ENCODE data around the gene HCN3.

HCN3 gene

DNA sequence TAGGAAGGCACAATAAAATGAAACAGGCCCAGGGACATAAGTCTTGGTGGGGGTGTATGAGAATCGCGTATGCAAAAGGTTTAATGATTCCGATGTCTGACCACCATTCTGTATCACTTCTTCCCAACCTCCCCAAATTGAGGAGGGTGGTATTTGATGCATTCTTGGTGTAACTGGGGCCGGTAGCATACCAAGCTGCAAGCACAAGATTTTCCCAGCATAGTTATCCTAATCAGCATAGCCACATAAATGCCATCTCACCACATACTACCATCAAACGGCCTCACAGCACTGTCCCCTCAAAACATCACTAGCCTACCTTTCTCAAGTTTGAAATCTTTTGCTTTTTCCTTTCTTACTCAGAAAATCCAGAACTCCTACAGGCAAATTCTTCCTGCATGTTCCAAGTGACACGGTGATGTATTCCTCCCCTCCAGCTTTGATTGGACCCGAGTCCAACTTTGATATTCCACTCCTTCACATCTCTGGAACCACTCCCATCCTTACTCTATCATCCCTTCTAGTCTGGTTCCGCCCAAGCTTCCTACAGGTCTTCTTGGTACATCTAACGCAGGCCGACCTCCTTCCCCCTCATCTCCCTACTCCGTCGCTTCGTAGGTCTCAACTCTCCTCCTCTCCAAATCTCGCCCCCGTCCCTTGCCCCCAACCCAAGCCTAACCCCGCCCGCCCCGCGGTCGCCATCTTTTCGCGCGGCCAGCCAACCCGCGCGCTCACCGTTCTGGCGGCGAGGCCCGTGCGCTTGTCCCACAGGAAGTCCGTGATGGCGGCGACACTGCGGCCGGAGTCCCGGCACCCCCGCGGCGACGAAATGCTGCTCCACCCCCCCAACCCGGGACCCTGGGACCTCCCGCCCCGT lies 4.6 kb upstream of the HCN3 start:
- no peaks in the 10 kb centered on the region for H3K27me3 ChIP-seq (ENCODE audit: control insufficient read depth, insufficient read depth, low read length)
- peak overlapping the region; percentile 94 for H3K4me3 ChIP-seq (ENCODE audit: low read length)
- no peaks in the 10 kb centered on the region for H3K9me3 ChIP-seq (ENCODE audit: control insufficient read depth, low read depth, low read length)
- peak overlapping the region; percentile 64 for H3K9ac ChIP-seq (ENCODE audit: low read length)
- H3K4me1 ChIP-seq (ENCODE audit: control insufficient read depth, low read depth, low read length): peaks cover 4% of the 10 kb centered on the region
- peak overlapping the region; percentile 9 for H3K27ac ChIP-seq (ENCODE audit: low read length)
- peaks cover 36% of the 10 kb centered on the region for H3K36me3 ChIP-seq (ENCODE audit: control insufficient read depth, low read depth, low read length)

DNA sequence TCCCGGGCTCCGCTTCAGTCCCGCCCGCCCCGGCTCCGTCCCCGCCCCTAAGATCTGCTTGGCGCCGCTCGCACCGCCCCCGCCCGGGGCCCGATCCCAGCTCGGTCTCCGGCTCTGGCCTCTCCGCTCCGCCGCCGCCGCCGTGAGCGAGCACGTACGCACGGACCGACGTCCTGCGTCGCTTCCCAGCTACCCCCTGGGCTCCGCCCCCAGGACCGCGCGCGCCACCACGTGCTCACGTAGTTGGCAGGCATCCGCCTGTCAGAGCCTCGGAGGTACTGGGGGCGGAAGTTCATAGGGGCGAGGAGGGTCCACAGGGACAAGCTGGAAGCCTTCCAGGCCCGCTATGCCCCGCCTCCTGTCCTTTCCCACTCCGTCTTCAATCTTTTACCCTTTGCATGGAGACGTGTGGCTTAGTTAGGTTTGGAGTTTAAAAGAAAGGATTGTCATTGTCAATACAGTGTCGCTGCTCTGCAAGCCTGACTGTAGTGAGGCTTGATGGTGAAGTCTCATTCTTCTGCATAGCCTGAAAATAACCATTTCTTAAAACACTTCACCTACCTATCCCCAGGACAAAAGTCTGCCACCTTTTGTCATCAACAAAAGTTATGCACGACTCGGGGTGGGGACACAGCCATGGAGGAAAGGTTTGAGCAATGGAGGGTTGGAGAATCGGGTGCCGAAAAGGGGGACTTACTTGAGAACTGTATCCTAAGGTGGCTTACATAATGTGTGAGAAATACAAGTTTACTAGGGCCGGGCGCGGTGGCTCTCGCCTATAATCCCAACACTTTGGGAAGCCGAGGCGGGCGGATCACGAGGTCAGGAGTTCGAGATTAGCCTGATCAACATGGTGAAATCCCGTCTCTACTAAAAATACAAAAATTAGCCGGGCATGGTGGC lies 3.7 kb upstream of the HCN3 start, which contains the start of gene CLK2:
Gene CLK2 (minus strand): TSS at position 162 of the 903 bp plus-strand sequence. CDS start 2,527 bp downstream, outside the sequence.
- H3K27me3 ChIP-seq (ENCODE audit: control insufficient read depth, insufficient read depth, low read length): no peaks in the 10 kb centered on the region
- peak within 1 kb of the TSS; percentile 94 for H3K4me3 ChIP-seq (ENCODE audit: low read length)
- H3K9ac ChIP-seq (ENCODE audit: low read length): peak within 1 kb of the TSS; percentile 64
- H3K27ac ChIP-seq (ENCODE audit: low read length): peak within 1 kb of the TSS; percentile 9
- no peaks in the 10 kb centered on the region for H3K9me3 ChIP-seq (ENCODE audit: control insufficient read depth, low read depth, low read length)
- peaks cover 9% of the 10 kb centered on the region for H3K4me1 ChIP-seq (ENCODE audit: control insufficient read depth, low read depth, low read length)
- H3K36me3 ChIP-seq (ENCODE audit: control insufficient read depth, low read depth, low read length): peaks cover 27% of the 10 kb centered on the region

DNA sequence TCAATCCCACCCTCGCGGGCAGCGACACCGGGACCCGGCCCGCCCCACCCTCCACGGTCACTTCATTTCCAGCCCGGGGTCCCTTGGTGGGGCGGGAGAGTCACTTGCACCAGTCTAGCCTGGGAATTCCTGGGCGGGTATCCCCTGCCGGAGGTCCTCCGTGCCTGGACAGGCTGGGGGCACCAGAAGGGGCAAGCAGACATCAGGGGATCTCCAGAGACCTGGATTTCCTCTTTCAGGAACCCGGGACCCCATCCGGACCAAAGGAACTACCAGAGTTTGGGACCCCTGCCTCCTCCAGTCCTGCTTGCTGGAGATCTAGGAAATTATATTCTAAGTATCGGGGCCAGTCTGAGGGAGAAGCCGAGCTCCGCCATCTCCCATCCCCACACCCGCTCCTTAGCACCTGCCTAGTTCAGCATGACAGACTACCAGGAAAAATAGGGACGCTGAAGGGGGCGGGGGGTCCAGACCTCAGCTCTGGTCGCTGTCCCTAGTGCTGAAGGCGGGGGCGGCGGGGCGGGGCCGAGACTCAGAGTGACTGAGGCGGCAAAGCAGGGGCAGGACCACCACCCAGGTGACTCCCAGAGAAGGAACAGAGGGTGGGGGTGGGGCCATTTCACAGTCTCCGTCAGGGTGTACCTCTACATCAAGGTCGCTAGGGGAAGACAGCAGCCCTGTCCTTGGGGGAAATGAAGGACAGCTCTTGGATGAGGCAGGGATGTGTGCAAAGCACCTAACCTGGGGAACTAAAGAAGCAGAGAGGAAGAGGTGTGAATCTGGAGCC lies 832 bp downstream of the HCN3 start:
- Histone ChIP-seq H3K36me3 (ENCODE audit: control insufficient read depth, low read depth, low read length) (no peaks in the 10 kb centered on the region), H3K4me1 (ENCODE audit: control insufficient read depth, low read depth, low read length) (peaks cover 18% of the 10 kb centered on the region), H3K9me3 (ENCODE audit: control insufficient read depth, low read depth, low read length) (no peaks in the 10 kb centered on the region), H3K27ac (ENCODE audit: low read length) (no peak overlapping the region), H3K27me3 (ENCODE audit: control insufficient read depth, insufficient read depth, low read length) (no peaks in the 10 kb centered on the region), H3K9ac (ENCODE audit: low read length) (no peak overlapping the region), H3K4me3 (ENCODE audit: low read length) (peak overlapping the region; percentile 57)

DNA sequence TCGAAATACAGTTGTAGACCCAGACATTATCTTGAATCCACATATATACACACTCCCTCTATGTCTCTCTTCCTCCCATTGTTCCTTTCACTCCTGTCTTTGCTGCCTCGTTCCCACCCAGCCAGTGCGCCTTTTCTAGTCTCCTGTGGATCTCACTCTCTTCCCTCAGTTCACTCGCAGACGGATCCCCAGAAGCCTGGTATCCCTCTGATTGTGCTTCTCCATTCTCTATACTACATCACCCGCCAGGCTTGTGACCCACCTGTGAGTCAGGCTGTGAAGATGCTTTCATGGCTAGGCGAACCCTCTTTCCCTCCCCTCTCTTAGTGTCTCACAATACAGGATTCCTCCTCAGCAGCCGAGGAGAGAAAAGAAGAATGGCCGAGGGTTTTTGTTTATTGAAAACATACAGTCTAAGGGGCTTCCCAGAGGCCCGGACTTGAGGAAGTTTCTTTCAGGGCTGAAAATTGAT lies 1.5 kb downstream of the HCN3 start:
- Histone ChIP-seq H3K4me3 (ENCODE audit: low read length) (peak overlapping the region; percentile 57), H3K27ac (ENCODE audit: low read length) (no peak overlapping the region), H3K4me1 (ENCODE audit: control insufficient read depth, low read depth, low read length) (peaks cover 17% of the 10 kb centered on the region), H3K36me3 (ENCODE audit: control insufficient read depth, low read depth, low read length) (no peaks in the 10 kb centered on the region), H3K27me3 (ENCODE audit: control insufficient read depth, insufficient read depth, low read length) (no peaks in the 10 kb centered on the region), H3K9me3 (ENCODE audit: control insufficient read depth, low read depth, low read length) (no peaks in the 10 kb centered on the region), H3K9ac (ENCODE audit: low read length) (no peak overlapping the region)

DNA sequence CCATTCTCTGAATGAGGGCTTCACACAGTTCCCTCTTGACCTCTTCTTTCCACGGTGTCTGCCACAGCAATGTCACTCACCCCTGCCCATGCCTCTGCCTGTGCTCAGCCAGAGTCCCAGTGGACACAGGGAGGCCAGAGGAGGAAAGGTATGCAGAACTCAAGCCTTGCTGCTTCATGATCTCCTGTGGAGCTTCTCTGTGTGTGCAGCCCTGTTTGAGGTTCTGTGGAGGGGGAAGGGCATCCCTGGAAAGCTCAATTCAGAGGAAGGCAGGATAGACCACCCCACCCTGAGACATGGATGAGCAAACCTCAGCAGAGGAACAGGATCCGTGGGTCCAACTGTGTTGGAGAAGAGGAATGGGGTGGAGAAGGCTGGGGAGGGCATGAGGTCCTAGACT lies 2.0 kb downstream of the HCN3 start:
- H3K9me3 ChIP-seq (ENCODE audit: control insufficient read depth, low read depth, low read length): no peaks in the 10 kb centered on the region
- no peak overlapping the region for H3K4me3 ChIP-seq (ENCODE audit: low read length)
- no peak overlapping the region for H3K27ac ChIP-seq (ENCODE audit: low read length)
- H3K9ac ChIP-seq (ENCODE audit: low read length): no peak overlapping the region
- H3K4me1 ChIP-seq (ENCODE audit: control insufficient read depth, low read depth, low read length): peaks cover 15% of the 10 kb centered on the region
- H3K36me3 ChIP-seq (ENCODE audit: control insufficient read depth, low read depth, low read length): no peaks in the 10 kb centered on the region
- H3K27me3 ChIP-seq (ENCODE audit: control insufficient read depth, insufficient read depth, low read length): no peaks in the 10 kb centered on the region

DNA sequence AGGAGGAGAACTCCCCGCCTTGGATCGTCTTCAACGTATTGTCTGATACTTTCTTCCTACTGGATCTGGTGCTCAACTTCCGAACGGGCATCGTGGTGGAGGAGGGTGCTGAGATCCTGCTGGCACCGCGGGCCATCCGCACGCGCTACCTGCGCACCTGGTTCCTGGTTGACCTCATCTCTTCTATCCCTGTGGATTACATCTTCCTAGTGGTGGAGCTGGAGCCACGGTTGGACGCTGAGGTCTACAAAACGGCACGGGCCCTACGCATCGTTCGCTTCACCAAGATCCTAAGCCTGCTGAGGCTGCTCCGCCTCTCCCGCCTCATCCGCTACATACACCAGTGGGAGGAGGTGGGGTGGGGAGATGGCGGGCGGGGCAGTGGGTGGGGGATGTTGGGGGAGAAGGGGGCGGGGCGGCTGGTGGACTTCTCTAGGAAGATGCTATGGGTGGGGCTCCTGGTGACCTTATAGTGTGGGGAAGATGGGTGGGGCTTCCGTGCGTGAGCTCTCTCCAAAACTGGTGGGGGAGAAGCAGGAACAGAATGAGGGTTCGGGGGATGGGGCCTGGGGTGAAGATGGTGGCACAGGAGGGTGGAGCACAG lies 5.3 kb downstream of the HCN3 start:
- no peaks in the 10 kb centered on the region for H3K36me3 ChIP-seq (ENCODE audit: control insufficient read depth, low read depth, low read length)
- H3K27me3 ChIP-seq (ENCODE audit: control insufficient read depth, insufficient read depth, low read length): no peaks in the 10 kb centered on the region
- H3K27ac ChIP-seq (ENCODE audit: low read length): no peak overlapping the region
- no peak overlapping the region for H3K4me3 ChIP-seq (ENCODE audit: low read length)
- no peak overlapping the region for H3K9ac ChIP-seq (ENCODE audit: low read length)
- no peaks in the 10 kb centered on the region for H3K9me3 ChIP-seq (ENCODE audit: control insufficient read depth, low read depth, low read length)
- H3K4me1 ChIP-seq (ENCODE audit: control insufficient read depth, low read depth, low read length): peaks cover 15% of the 10 kb centered on the region

DNA sequence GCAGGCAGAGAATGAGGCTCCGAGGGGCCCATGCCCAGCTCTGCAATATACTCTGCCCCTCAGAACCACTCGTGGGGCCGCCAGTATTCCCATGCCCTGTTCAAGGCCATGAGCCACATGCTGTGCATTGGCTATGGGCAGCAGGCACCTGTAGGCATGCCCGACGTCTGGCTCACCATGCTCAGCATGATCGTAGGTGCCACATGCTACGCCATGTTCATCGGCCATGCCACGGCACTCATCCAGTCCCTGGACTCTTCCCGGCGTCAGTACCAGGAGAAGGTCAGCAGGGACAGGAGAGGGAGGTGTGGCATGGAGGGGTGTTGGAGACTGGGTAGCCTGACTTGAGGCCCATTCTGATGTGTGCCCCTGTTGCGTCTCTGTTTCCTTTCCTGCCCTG lies 7.2 kb downstream of the HCN3 start:
- Histone ChIP-seq H3K27me3 (ENCODE audit: control insufficient read depth, insufficient read depth, low read length) (no peaks in the 10 kb centered on the region), H3K36me3 (ENCODE audit: control insufficient read depth, low read depth, low read length) (no peaks in the 10 kb centered on the region), H3K27ac (ENCODE audit: low read length) (no peak overlapping the region), H3K4me3 (ENCODE audit: low read length) (no peak overlapping the region), H3K4me1 (ENCODE audit: control insufficient read depth, low read depth, low read length) (peaks cover 1% of the 10 kb centered on the region), H3K9ac (ENCODE audit: low read length) (no peak overlapping the region), H3K9me3 (ENCODE audit: control insufficient read depth, low read depth, low read length) (no peaks in the 10 kb centered on the region)

DNA sequence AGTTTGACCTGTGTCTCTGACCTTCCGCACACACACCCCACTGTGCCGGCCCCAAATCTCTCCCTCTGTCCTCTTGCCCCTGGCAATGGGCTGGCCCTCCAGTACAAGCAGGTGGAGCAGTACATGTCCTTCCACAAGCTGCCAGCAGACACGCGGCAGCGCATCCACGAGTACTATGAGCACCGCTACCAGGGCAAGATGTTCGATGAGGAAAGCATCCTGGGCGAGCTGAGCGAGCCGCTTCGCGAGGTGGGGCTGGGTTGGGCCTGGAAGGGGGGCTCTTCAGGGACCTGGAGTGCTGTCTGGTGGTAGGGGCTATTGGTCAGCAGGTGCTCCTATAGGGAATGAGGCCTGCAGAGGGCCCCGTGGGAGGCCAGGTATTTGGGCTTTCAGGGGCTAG lies 7.8 kb downstream of the HCN3 start:
- no peak overlapping the region for H3K9ac ChIP-seq (ENCODE audit: low read length)
- no peak overlapping the region for H3K27ac ChIP-seq (ENCODE audit: low read length)
- H3K36me3 ChIP-seq (ENCODE audit: control insufficient read depth, low read depth, low read length): no peaks in the 10 kb centered on the region
- no peaks in the 10 kb centered on the region for H3K4me1 ChIP-seq (ENCODE audit: control insufficient read depth, low read depth, low read length)
- no peaks in the 10 kb centered on the region for H3K9me3 ChIP-seq (ENCODE audit: control insufficient read depth, low read depth, low read length)
- no peaks in the 10 kb centered on the region for H3K27me3 ChIP-seq (ENCODE audit: control insufficient read depth, insufficient read depth, low read length)
- H3K4me3 ChIP-seq (ENCODE audit: low read length): no peak overlapping the region

DNA sequence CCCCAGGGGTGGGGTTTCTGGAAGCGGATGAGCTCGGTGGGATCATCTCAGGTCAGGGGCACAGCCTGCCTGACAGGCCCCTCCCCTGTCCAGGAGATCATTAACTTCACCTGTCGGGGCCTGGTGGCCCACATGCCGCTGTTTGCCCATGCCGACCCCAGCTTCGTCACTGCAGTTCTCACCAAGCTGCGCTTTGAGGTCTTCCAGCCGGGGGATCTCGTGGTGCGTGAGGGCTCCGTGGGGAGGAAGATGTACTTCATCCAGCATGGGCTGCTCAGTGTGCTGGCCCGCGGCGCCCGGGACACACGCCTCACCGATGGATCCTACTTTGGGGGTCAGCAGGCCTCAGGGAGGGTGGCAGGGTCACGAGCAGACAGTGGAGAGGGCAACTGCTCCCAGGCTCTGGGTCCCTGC lies 8.4 kb downstream of the HCN3 start:
- Histone ChIP-seq H3K4me3 (ENCODE audit: low read length) (no peak overlapping the region), H3K4me1 (ENCODE audit: control insufficient read depth, low read depth, low read length) (no peaks in the 10 kb centered on the region), H3K9me3 (ENCODE audit: control insufficient read depth, low read depth, low read length) (no peaks in the 10 kb centered on the region), H3K27ac (ENCODE audit: low read length) (no peak overlapping the region), H3K27me3 (ENCODE audit: control insufficient read depth, insufficient read depth, low read length) (no peaks in the 10 kb centered on the region), H3K36me3 (ENCODE audit: control insufficient read depth, low read depth, low read length) (no peaks in the 10 kb centered on the region), H3K9ac (ENCODE audit: low read length) (no peak overlapping the region)

DNA sequence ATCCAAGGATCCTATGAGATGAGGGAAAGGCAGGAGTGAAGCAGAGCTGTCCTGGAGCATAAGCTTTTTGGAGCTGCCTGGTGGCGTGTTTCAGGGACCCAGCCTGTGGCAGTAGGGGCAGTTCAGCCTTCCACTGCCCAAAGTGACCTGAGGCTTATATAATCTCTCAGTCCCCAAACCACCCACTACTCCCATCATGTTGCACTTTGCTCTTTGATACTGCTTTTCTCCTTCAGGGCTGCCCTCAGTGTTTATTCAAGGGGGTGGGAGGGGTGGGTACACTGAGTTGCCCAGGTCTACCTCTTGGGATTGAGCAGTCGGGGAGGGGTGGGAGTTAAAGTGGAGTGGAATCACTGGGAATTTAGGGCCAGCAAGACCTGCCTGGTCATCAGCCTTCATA lies 9.3 kb downstream of the HCN3 start:
- Histone ChIP-seq H3K36me3 (ENCODE audit: control insufficient read depth, low read depth, low read length) (no peaks in the 10 kb centered on the region), H3K4me1 (ENCODE audit: control insufficient read depth, low read depth, low read length) (no peaks in the 10 kb centered on the region), H3K4me3 (ENCODE audit: low read length) (no peak overlapping the region), H3K9ac (ENCODE audit: low read length) (no peak overlapping the region), H3K9me3 (ENCODE audit: control insufficient read depth, low read depth, low read length) (no peaks in the 10 kb centered on the region), H3K27me3 (ENCODE audit: control insufficient read depth, insufficient read depth, low read length) (no peaks in the 10 kb centered on the region), H3K27ac (ENCODE audit: low read length) (no peak overlapping the region)
